K562 (cell line): ENCODE data around the gene FOXJ3. TPM values are rescaled to one million over a fixed set of nuclear protein-coding genes. Genes with fewer than 3 reads are reported as not detected.
A peak's percentile ranks its signal among the peaks of the same experiment; 100 is the strongest.

Experiments
- ATAC-seq: fragments of 200-7000 bp; cut with Tn5 transposase; 3 replicates; pipeline ENCODE4 v1.9.1; 2020; ENCODE audit warnings: moderate library complexity
- BruUV-seq: library from RNA; stranded (reverse); fragments of 400-500 nt; replicated peaks from 2 replicates; lab custom pipeline; 2021; lab: Mats Ljungman, UMichigan
- CTCF ChIA-PET: fragments of 300-600 bp; formaldehyde crosslinking; extraction: SDS; loops from one replicate; lab custom pipeline; 2021; ENCODE audit warnings: low intra/inter-chr PET ratio; lab: Yijun Ruan, JAX
- POLR2A ChIA-PET: fragments of 300-600, 350-650 bp; sonication (Branson Sonifier 250); formaldehyde crosslinking; extraction: SDS; loops from one replicate; lab custom pipeline; 2021; ENCODE audit warnings: antibody characterized with exemption, inconsistent platforms; lab: Yijun Ruan, JAX
- DNase-seq, 4 experiments: peaks; one replicate each; pipeline versions ENCODE4 v3.0.0 to v3.0.0-alpha.2; 2011 to 2018; ENCODE audit warnings: low spot score in 3 of 4, mixed read lengths in 3 of 4; ENCODE audit errors: extremely low read depth in 1 of 4
- FAIRE-seq: peaks from 2 replicates; lab custom pipeline; 2011; peaks lifted over from hg19 to GRCh38; lab: Jason Lieb, UNC
- H2AFZ ChIP-seq: 2 replicates; pipeline ENCODE4 v1.6.0; 2011; ENCODE audit warnings: low read depth, low read length, control low read depth, inconsistent platforms
- H3K27ac ChIP-seq: fragments of 200-600 bp; 3 replicates; pipeline ENCODE4 v1.8.0; 2011; ENCODE audit warnings: low read depth, mild to moderate bottlenecking, control low read depth, inconsistent platforms, low read length, moderate library complexity, mixed read lengths; ENCODE audit errors: extremely low read depth
- H3K27me3 ChIP-seq, 2 experiments: fragments of 300-600 bp in 1 of 2; 2 replicates in 1 of 2; 3 replicates in 1 of 2; pipeline versions ENCODE4 v1.6.0 to v1.8.0; 2011; ENCODE audit warnings: inconsistent platforms in 2 of 2, low read length in 2 of 2, mild to moderate bottlenecking in 1 of 2, mixed read lengths in 1 of 2, moderate library complexity in 1 of 2; ENCODE audit not compliant: control insufficient read depth in 2 of 2, insufficient read depth in 2 of 2
- H3K36me3 ChIP-seq: fragments of 300-600 bp; 3 replicates; pipeline ENCODE4 v1.8.0; 2011; ENCODE audit warnings: mild to moderate bottlenecking, low read length, inconsistent platforms; ENCODE audit not compliant: control insufficient read depth, insufficient read depth
- H3K4me1 ChIP-seq, 2 experiments: fragments of 200-600 bp in 1 of 2; replicated peaks in 1 of 2; 2 replicates in 1 of 2; 3 replicates in 1 of 2; pipeline versions ENCODE4 v1.5.1 to v1.8.0; 2011; ENCODE audit warnings: inconsistent platforms in 2 of 2, low read length in 2 of 2, mild to moderate bottlenecking in 1 of 2, mixed read lengths in 1 of 2, moderate library complexity in 1 of 2; ENCODE audit not compliant: control insufficient read depth in 2 of 2, insufficient read depth in 2 of 2
- H3K4me2 ChIP-seq: 2 replicates; pipeline ENCODE4 v1.6.1; 2011; ENCODE audit warnings: low read length, control low read depth, inconsistent platforms, mixed read lengths; ENCODE audit not compliant: insufficient read depth
- H3K4me3 ChIP-seq: fragments of 200-600 bp; sonication (generic), shearing (Covaris generic); 2 replicates; pipeline ENCODE4 v1.5.1; 2016; ENCODE audit warnings: control low read depth, inconsistent platforms
- H3K79me2 ChIP-seq: fragments of 200-600 bp; 3 replicates; pipeline ENCODE4 v1.8.0; 2011; ENCODE audit warnings: low read length, inconsistent platforms; ENCODE audit not compliant: control insufficient read depth, insufficient read depth
- H3K9ac ChIP-seq, 2 experiments: 2 replicates each; pipeline versions ENCODE4 v1.6.0 to v1.6.1; 2011; ENCODE audit warnings: low read depth in 2 of 2, low read length in 2 of 2, control low read depth in 1 of 2, inconsistent platforms in 1 of 2, mild to moderate bottlenecking in 1 of 2, mixed read lengths in 1 of 2; ENCODE audit not compliant: insufficient read depth in 1 of 2
- H3K9me1 ChIP-seq: one replicate; pipeline ENCODE4 v1.6.0; 2011; ENCODE audit warnings: inconsistent platforms, mild to moderate bottlenecking, low read length, moderate library complexity; ENCODE audit not compliant: control insufficient read depth, insufficient read depth
- H3K9me3 ChIP-seq: replicated peaks from 2 replicates; pipeline ENCODE4 v1.5.1; 2011; ENCODE audit warnings: low read depth, low read length, inconsistent platforms; ENCODE audit not compliant: control insufficient read depth, insufficient read depth
- H4K20me1 ChIP-seq: replicated peaks from 2 replicates; pipeline ENCODE4 v1.6.1; 2011; ENCODE audit warnings: low read length, inconsistent platforms, mixed read lengths; ENCODE audit not compliant: control insufficient read depth, insufficient read depth
- ESRRA ChIP-seq: fragments of 450-650 bp; IDR thresholded peaks from 2 replicates; pipeline ENCODE4 v1.6.1; 2014; ENCODE audit warnings: low read depth, mild to moderate bottlenecking, moderate library complexity, borderline replicate concordance
- NCOR1 ChIP-seq: fragments of 450-650 bp; IDR thresholded peaks from 2 replicates; pipeline ENCODE4 v1.6.1; 2016; ENCODE audit warnings: mild to moderate bottlenecking, moderate library complexity
- NFRKB ChIP-seq: fragments of 450-650 bp; IDR thresholded peaks from 2 replicates; pipeline ENCODE4 v1.6.1; 2016; ENCODE audit warnings: low read depth
- RBM39 ChIP-seq: fragments of 200-400 bp; formaldehyde crosslinking; optimal IDR thresholded peaks from 2 replicates; pipeline ENCODE3; 2018; ENCODE audit warnings: low read depth, low read length
- ZNF76 ChIP-seq: fragments of 250-450 bp; sonication (Bioruptor Pico); IDR thresholded peaks from 2 replicates; pipeline ENCODE4 v1.4.0; 2020; ENCODE audit warnings: mild to moderate bottlenecking, moderate library complexity, borderline replicate concordance
- WGBS: fragments of 100-300 bp; shearing (Covaris generic); methylation state at CpG from one replicate; pipeline ENCODE4 v1.1.6; 2016; ENCODE audit warnings: low coverage, mixed read lengths; ENCODE audit not compliant: insufficient coverage; ENCODE audit errors: missing lambda C conversion rate; 5-methylcytosine and 5-hydroxymethylcytosine counted together
- in situ Hi-C: fragments of 300-500 bp; cut with MboI; formaldehyde crosslinking; loops from 4 replicates; pipeline ENCODE4 v1.15.0; 2018; ENCODE audit warnings: inconsistent platforms, mixed read lengths
- intact Hi-C: fragments of 100-400 bp; cut with micrococcal nuclease; formaldehyde crosslinking; loops from 2 replicates; pipeline ENCODE4 v1.14.2; 2022
- polyA plus RNA-seq, 8 experiments: library from polyadenylated mRNA; depleted of rRNA in 4 of 8; stranded (reverse) in 5 of 8; unstranded in 3 of 8; fragments of >200 nt; fragmentation: Nextera tagmentation in 2 of 8; fragmentation: Illumina TruSeq in 1 of 8; extraction: Ambion mirVana in 2 of 8; extraction: Trizol in 1 of 8; gene quantifications; 2 replicates each; pipeline versions ENCODE4 v1.2.1 to v1.2.3, GENCODE V29; 2011 to 2014; ENCODE audit warnings: inconsistent platforms in 1 of 8, missing spikeins in 1 of 8
- total RNA-seq, 7 experiments: library from RNA; depleted of rRNA in 6 of 7; stranded (reverse); fragments of >200 nt in 6 of 7; fragmentation: Illumina TruSeq in 2 of 7; extraction: Trizol in 2 of 7; gene quantifications; 2 replicates each; pipeline versions ENCODE4 v1.2.1 to v1.2.3, GENCODE V29; 2011 to 2021; ENCODE audit warnings: low replicate concordance in 1 of 7
- TF ChIP-seq, protein P1 (sequence below): fragments of 450-650 bp; formaldehyde crosslinking; conservative IDR thresholded peaks from 2 replicates; pipeline ENCODE4 v1.4.0; 2022; ENCODE audit warnings: mild to moderate bottlenecking, missing genetic modification characterization
- TF ChIP-seq, protein P2 (sequence below), 2 experiments: fragments of 450-650 bp in 1 of 2; sonication (generic) in 1 of 2; formaldehyde crosslinking in 1 of 2; IDR thresholded peaks; 2 replicates each; pipeline versions ENCODE4 v1.7.1 to v1.9.0; 2016 to 2022; ENCODE audit warnings: inconsistent platforms in 1 of 2, mild to moderate bottlenecking in 1 of 2, missing genetic modification reagents in 1 of 2
- TF ChIP-seq, protein P3 (sequence below): sonication (generic); IDR thresholded peaks from 2 replicates; pipeline ENCODE4 v1.6.1; 2016

FOXJ3 gene
- total and polyA plus RNA-seq, 9 of the 15 experiments (the other 6 are each of a cell fraction or from before 2014, with no cell fraction given) = 8.7 to 35.3 (median 23.4) TPM

GRCh38 chr1:42319871-42320484 is 15.1 kb downstream of the FOXJ3 start:
- TF ChIP-seq, protein P1, sequence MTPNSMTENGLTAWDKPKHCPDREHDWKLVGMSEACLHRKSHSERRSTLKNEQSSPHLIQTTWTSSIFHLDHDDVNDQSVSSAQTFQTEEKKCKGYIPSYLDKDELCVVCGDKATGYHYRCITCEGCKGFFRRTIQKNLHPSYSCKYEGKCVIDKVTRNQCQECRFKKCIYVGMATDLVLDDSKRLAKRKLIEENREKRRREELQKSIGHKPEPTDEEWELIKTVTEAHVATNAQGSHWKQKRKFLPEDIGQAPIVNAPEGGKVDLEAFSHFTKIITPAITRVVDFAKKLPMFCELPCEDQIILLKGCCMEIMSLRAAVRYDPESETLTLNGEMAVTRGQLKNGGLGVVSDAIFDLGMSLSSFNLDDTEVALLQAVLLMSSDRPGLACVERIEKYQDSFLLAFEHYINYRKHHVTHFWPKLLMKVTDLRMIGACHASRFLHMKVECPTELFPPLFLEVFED (CRISPR knock-in tag) = no peak
- TF ChIP-seq, protein P2, sequence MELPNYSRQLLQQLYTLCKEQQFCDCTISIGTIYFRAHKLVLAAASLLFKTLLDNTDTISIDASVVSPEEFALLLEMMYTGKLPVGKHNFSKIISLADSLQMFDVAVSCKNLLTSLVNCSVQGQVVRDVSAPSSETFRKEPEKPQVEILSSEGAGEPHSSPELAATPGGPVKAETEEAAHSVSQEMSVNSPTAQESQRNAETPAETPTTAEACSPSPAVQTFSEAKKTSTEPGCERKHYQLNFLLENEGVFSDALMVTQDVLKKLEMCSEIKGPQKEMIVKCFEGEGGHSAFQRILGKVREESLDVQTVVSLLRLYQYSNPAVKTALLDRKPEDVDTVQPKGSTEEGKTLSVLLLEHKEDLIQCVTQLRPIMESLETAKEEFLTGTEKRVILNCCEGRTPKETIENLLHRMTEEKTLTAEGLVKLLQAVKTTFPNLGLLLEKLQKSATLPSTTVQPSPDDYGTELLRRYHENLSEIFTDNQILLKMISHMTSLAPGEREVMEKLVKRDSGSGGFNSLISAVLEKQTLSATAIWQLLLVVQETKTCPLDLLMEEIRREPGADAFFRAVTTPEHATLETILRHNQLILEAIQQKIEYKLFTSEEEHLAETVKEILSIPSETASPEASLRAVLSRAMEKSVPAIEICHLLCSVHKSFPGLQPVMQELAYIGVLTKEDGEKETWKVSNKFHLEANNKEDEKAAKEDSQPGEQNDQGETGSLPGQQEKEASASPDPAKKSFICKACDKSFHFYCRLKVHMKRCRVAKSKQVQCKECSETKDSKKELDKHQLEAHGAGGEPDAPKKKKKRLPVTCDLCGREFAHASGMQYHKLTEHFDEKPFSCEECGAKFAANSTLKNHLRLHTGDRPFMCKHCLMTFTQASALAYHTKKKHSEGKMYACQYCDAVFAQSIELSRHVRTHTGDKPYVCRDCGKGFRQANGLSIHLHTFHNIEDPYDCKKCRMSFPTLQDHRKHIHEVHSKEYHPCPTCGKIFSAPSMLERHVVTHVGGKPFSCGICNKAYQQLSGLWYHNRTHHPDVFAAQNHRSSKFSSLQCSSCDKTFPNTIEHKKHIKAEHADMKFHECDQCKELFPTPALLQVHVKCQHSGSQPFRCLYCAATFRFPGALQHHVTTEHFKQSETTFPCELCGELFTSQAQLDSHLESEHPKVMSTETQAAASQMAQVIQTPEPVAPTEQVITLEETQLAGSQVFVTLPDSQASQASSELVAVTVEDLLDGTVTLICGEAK (IDR thresholded peaks at IDR 0.05) = 0 out of 2 replicates have a peak, but pooled peaks have one; percentile 27
- TF ChIP-seq, protein P2 (CRISPR knock-in tag; IDR thresholded peaks at IDR 0.05) = no peak
- TF ChIP-seq NFRKB (no peak), ZNF76 (CRISPR knock-in tag) (no peak), RBM39 (no peak), NCOR1 (no peak), ESRRA (no peak)
- TF ChIP-seq, protein P3, sequence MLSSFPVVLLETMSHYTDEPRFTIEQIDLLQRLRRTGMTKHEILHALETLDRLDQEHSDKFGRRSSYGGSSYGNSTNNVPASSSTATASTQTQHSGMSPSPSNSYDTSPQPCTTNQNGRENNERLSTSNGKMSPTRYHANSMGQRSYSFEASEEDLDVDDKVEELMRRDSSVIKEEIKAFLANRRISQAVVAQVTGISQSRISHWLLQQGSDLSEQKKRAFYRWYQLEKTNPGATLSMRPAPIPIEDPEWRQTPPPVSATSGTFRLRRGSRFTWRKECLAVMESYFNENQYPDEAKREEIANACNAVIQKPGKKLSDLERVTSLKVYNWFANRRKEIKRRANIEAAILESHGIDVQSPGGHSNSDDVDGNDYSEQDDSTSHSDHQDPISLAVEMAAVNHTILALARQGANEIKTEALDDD = peak; percentile 72
- POLR2A ChIA-PET = interaction anchor here (1.0 to 1.5 kb wide), 4 partner anchors 9 to 19 kb away, joined by 3 to 4 read pairs (median 4); no protein-coding TSS in a partner anchor
- peak in 1 of 4 experiments; percentile 23 for DNase-seq

More at GRCh38 chr1:42319871-42320484, 15.1 kb downstream of the FOXJ3 start:
- no peaks in the 10 kb centered on the region for H3K27me3 ChIP-seq
- FAIRE-seq = no peak
- intact Hi-C loops (no loop called here), in situ Hi-C loops (no loop called here)
- H3K4me3 ChIP-seq = no peak overlapping the region
- H3K27ac ChIP-seq = peak overlapping the region; percentile 48; the same call in 1 of the 3 replicates
- CTCF ChIA-PET = no interaction called here
- H3K9me1 ChIP-seq = peaks cover 3% of the 10 kb centered on the region
- peak overlapping the region in 1 of 2 experiments; percentile 4; a peak in 1 of 4 replicates for H3K9ac ChIP-seq
- H3K79me2 ChIP-seq = peaks cover 94% of the 10 kb centered on the region
- H3K4me1 ChIP-seq = peaks cover 0 to 18% of the 10 kb centered on the region in 2 experiments; a peak in 2 of 5 replicates
- H4K20me1 ChIP-seq = peaks cover 9% of the 10 kb centered on the region; the same call in 1 of the 2 replicates
- no peak overlapping the region for H3K4me2 ChIP-seq
- WGBS = 51% methylated on average over 6 of the region's 6 CpGs
- peak; percentile 55 for ATAC-seq
- no peaks in the 10 kb centered on the region for H3K9me3 ChIP-seq
- H3K36me3 ChIP-seq = peaks cover 14% of the 10 kb centered on the region
- no TSS peak for BruUV-seq
- no peak overlapping the region for H2AFZ ChIP-seq
